Measurements from ENCODE around the gene ANKRD12. TPM values are rescaled to one million over a fixed set of nuclear protein-coding genes. Genes with fewer than 3 reads are reported as not detected.

Gene ANKRD12
- total RNA-seq, 1 experiment from 2014 or later = 31.6 TPM

GRCh38 chr18:9322744-9323143 is 186.2 kb downstream of the ANKRD12 start:
- Histone ChIP-seq H3K9me2 (ENCODE audit: insufficient read depth) (no peaks in the 10 kb centered on the region), H3K79me2 (ENCODE audit: low read depth) (no peaks in the 10 kb centered on the region), H3K27ac (no peak overlapping the region), H3K9me3 (ENCODE audit: insufficient read depth, low read depth) (no peaks in the 10 kb centered on the region), H3K27me3 (ENCODE audit: insufficient read depth, low read depth) (no peaks in the 10 kb centered on the region), H3K36me3 (ENCODE audit: low read depth) (no peaks in the 10 kb centered on the region), H2AFZ (no peak overlapping the region), H4K20me1 (ENCODE audit: insufficient read depth) (no peaks in the 10 kb centered on the region), H3K4me1 (replicated peaks; ENCODE audit: insufficient read depth) (no peaks in the 10 kb centered on the region), H3K4me2 (no peak overlapping the region), H3K4me3 (no peak overlapping the region), H3F3A (ENCODE audit: insufficient read depth, low read depth) (no peaks in the 10 kb centered on the region)
- POLR2A ChIA-PET (ENCODE audit: unreplicated experiment) = no interaction called here
- intact Hi-C loops (cut with micrococcal nuclease; ENCODE audit: unreplicated experiment) = no loop called here
- no peak for DNase-seq
- TF ChIP-seq CTCF (conservative IDR thresholded peaks at IDR 0.05) (no peak), EZH2 (IDR thresholded peaks at IDR 0.05; ENCODE audit: low read depth) (no peak)
- CTCF ChIA-PET = no interaction called here
- no TSS peak for BruUV-seq (replicated peaks)

- no peak overlapping the region for H3K27ac ChIP-seq
- H3K9me2 ChIP-seq (ENCODE audit: insufficient read depth) = 0 out of 2 replicates have a peak, but pooled peaks cover under 1% of the 10 kb centered on the region
- POLR2A ChIA-PET (ENCODE audit: unreplicated experiment) = no interaction called here
- no peaks in the 10 kb centered on the region for H3K36me3 ChIP-seq (ENCODE audit: low read depth)
- no peak for DNase-seq
- intact Hi-C loops (cut with micrococcal nuclease; ENCODE audit: unreplicated experiment) = no loop called here
- H3K9me3 ChIP-seq (ENCODE audit: insufficient read depth, low read depth) = 0 out of 2 replicates have a peak, but pooled peaks cover 5% of the 10 kb centered on the region
- H3K27me3 ChIP-seq (ENCODE audit: insufficient read depth, low read depth) = no peaks in the 10 kb centered on the region
- H4K20me1 ChIP-seq (ENCODE audit: insufficient read depth) = no peaks in the 10 kb centered on the region
- no peak overlapping the region for H3K4me3 ChIP-seq
- no peak overlapping the region for H3K4me2 ChIP-seq
- CTCF ChIA-PET = no interaction called here
- H2AFZ ChIP-seq = no peak overlapping the region
- H3K79me2 ChIP-seq (ENCODE audit: low read depth) = no peaks in the 10 kb centered on the region
- BruUV-seq (replicated peaks) = no TSS peak
- peaks cover under 1% of the 10 kb centered on the region; the same call in 1 of the 2 replicates for H3K4me1 ChIP-seq (replicated peaks; ENCODE audit: insufficient read depth)
- H3F3A ChIP-seq (ENCODE audit: insufficient read depth, low read depth) = no peaks in the 10 kb centered on the region
- TF ChIP-seq CTCF (conservative IDR thresholded peaks at IDR 0.05) (no peak), EZH2 (IDR thresholded peaks at IDR 0.05; ENCODE audit: low read depth) (no peak)
These were observed 187.3 kb downstream of the ANKRD12 start for GRCh38 chr18:9323750-9324445.

GRCh38 chr18:9325716-9326115 is 189.1 kb downstream of the ANKRD12 start:
- DNase-seq = no peak
- Histone ChIP-seq H3K4me1 (replicated peaks; ENCODE audit: insufficient read depth) (peaks cover 13% of the 10 kb centered on the region), H3F3A (ENCODE audit: insufficient read depth, low read depth) (no peaks in the 10 kb centered on the region), H4K20me1 (ENCODE audit: insufficient read depth) (no peaks in the 10 kb centered on the region), H3K27ac (no peak overlapping the region), H3K36me3 (ENCODE audit: low read depth) (no peaks in the 10 kb centered on the region), H3K4me2 (no peak overlapping the region), H2AFZ (no peak overlapping the region), H3K4me3 (no peak overlapping the region), H3K79me2 (ENCODE audit: low read depth) (no peaks in the 10 kb centered on the region), H3K9me3 (ENCODE audit: insufficient read depth, low read depth) (0 out of 2 replicates have a peak, but pooled peaks cover 6% of the 10 kb centered on the region), H3K9me2 (ENCODE audit: insufficient read depth) (0 out of 2 replicates have a peak, but pooled peaks cover 4% of the 10 kb centered on the region), H3K27me3 (ENCODE audit: insufficient read depth, low read depth) (no peaks in the 10 kb centered on the region)
- no TSS peak for BruUV-seq (replicated peaks)
- TF ChIP-seq EZH2 (IDR thresholded peaks at IDR 0.05; ENCODE audit: low read depth) (no peak), CTCF (conservative IDR thresholded peaks at IDR 0.05) (no peak)
- CTCF ChIA-PET = no interaction called here
- POLR2A ChIA-PET (ENCODE audit: unreplicated experiment) = no interaction called here
- intact Hi-C loops (cut with micrococcal nuclease; ENCODE audit: unreplicated experiment) = no loop called here

All from PC-9 (cell line).